K562 (cell line): ENCODE results near the gene PLPPR2. TPM values are rescaled to one million over a fixed set of nuclear protein-coding genes. Genes with fewer than 3 reads are reported as not detected.

Experiments
- ATAC-seq: fragments of 200-7000 bp; cut with Tn5 transposase; 3 replicates; pipeline ENCODE4 v1.9.1; 2020; ENCODE audit warnings: moderate library complexity
- BruUV-seq: library from RNA; stranded (reverse); fragments of 400-500 nt; replicated peaks from 2 replicates; lab custom pipeline; 2021; lab: Mats Ljungman, UMichigan
- CTCF ChIA-PET: fragments of 300-600 bp; formaldehyde crosslinking; extraction: SDS; loops from one replicate; lab custom pipeline; 2021; ENCODE audit warnings: low intra/inter-chr PET ratio; lab: Yijun Ruan, JAX
- POLR2A ChIA-PET: fragments of 300-600, 350-650 bp; sonication (Branson Sonifier 250); formaldehyde crosslinking; extraction: SDS; loops from one replicate; lab custom pipeline; 2021; ENCODE audit warnings: antibody characterized with exemption, inconsistent platforms; lab: Yijun Ruan, JAX
- DNase-seq, 4 experiments: peaks; one replicate each; pipeline versions ENCODE4 v3.0.0 to v3.0.0-alpha.2; 2011 to 2018; ENCODE audit warnings: low spot score in 3 of 4, mixed read lengths in 3 of 4; ENCODE audit errors: extremely low read depth in 1 of 4
- FAIRE-seq: peaks from 2 replicates; lab custom pipeline; 2011; peaks lifted over from hg19 to GRCh38; lab: Jason Lieb, UNC
- H2AFZ ChIP-seq: 2 replicates; pipeline ENCODE4 v1.6.0; 2011; ENCODE audit warnings: low read depth, low read length, control low read depth, inconsistent platforms
- H3K27ac ChIP-seq: fragments of 200-600 bp; 3 replicates; pipeline ENCODE4 v1.8.0; 2011; ENCODE audit warnings: low read depth, mild to moderate bottlenecking, control low read depth, inconsistent platforms, low read length, moderate library complexity, mixed read lengths; ENCODE audit errors: extremely low read depth
- H3K27me3 ChIP-seq, 2 experiments: fragments of 300-600 bp in 1 of 2; 2 replicates in 1 of 2; 3 replicates in 1 of 2; pipeline versions ENCODE4 v1.6.0 to v1.8.0; 2011; ENCODE audit warnings: inconsistent platforms in 2 of 2, low read length in 2 of 2, mild to moderate bottlenecking in 1 of 2, mixed read lengths in 1 of 2, moderate library complexity in 1 of 2; ENCODE audit not compliant: control insufficient read depth in 2 of 2, insufficient read depth in 2 of 2
- H3K36me3 ChIP-seq: fragments of 300-600 bp; 3 replicates; pipeline ENCODE4 v1.8.0; 2011; ENCODE audit warnings: mild to moderate bottlenecking, low read length, inconsistent platforms; ENCODE audit not compliant: control insufficient read depth, insufficient read depth
- H3K4me1 ChIP-seq, 2 experiments: fragments of 200-600 bp in 1 of 2; replicated peaks in 1 of 2; 2 replicates in 1 of 2; 3 replicates in 1 of 2; pipeline versions ENCODE4 v1.5.1 to v1.8.0; 2011; ENCODE audit warnings: inconsistent platforms in 2 of 2, low read length in 2 of 2, mild to moderate bottlenecking in 1 of 2, mixed read lengths in 1 of 2, moderate library complexity in 1 of 2; ENCODE audit not compliant: control insufficient read depth in 2 of 2, insufficient read depth in 2 of 2
- H3K4me2 ChIP-seq: 2 replicates; pipeline ENCODE4 v1.6.1; 2011; ENCODE audit warnings: low read length, control low read depth, inconsistent platforms, mixed read lengths; ENCODE audit not compliant: insufficient read depth
- H3K4me3 ChIP-seq: fragments of 200-600 bp; sonication (generic), shearing (Covaris generic); 2 replicates; pipeline ENCODE4 v1.5.1; 2016; ENCODE audit warnings: control low read depth, inconsistent platforms
- H3K79me2 ChIP-seq: fragments of 200-600 bp; 3 replicates; pipeline ENCODE4 v1.8.0; 2011; ENCODE audit warnings: low read length, inconsistent platforms; ENCODE audit not compliant: control insufficient read depth, insufficient read depth
- H3K9ac ChIP-seq, 2 experiments: 2 replicates each; pipeline versions ENCODE4 v1.6.0 to v1.6.1; 2011; ENCODE audit warnings: low read depth in 2 of 2, low read length in 2 of 2, control low read depth in 1 of 2, inconsistent platforms in 1 of 2, mild to moderate bottlenecking in 1 of 2, mixed read lengths in 1 of 2; ENCODE audit not compliant: insufficient read depth in 1 of 2
- H3K9me1 ChIP-seq: one replicate; pipeline ENCODE4 v1.6.0; 2011; ENCODE audit warnings: inconsistent platforms, mild to moderate bottlenecking, low read length, moderate library complexity; ENCODE audit not compliant: control insufficient read depth, insufficient read depth
- H3K9me3 ChIP-seq: replicated peaks from 2 replicates; pipeline ENCODE4 v1.5.1; 2011; ENCODE audit warnings: low read depth, low read length, inconsistent platforms; ENCODE audit not compliant: control insufficient read depth, insufficient read depth
- H4K20me1 ChIP-seq: replicated peaks from 2 replicates; pipeline ENCODE4 v1.6.1; 2011; ENCODE audit warnings: low read length, inconsistent platforms, mixed read lengths; ENCODE audit not compliant: control insufficient read depth, insufficient read depth
- POLR2G ChIP-seq: fragments of 200-400 bp; formaldehyde crosslinking; IDR thresholded peaks from 2 replicates; pipeline ENCODE4 v1.6.1; 2017; ENCODE audit warnings: low read depth, mild to moderate bottlenecking, antibody characterized with exemption, low read length, moderate library complexity
- RBM39 ChIP-seq: fragments of 200-400 bp; formaldehyde crosslinking; optimal IDR thresholded peaks from 2 replicates; pipeline ENCODE3; 2018; ENCODE audit warnings: low read depth, low read length
- SIN3A ChIP-seq, 2 experiments: fragments of 150-350 bp in 1 of 2; IDR thresholded peaks; 2 replicates each; pipeline ENCODE4 v1.6.1; 2011 to 2016; ENCODE audit warnings: borderline replicate concordance in 2 of 2, low read depth in 2 of 2, low read length in 2 of 2, mild to moderate bottlenecking in 2 of 2, moderate library complexity in 2 of 2; ENCODE audit not compliant: control insufficient read depth in 1 of 2
- ZBTB33 ChIP-seq: sonication (generic); formaldehyde crosslinking; IDR thresholded peaks from 2 replicates; pipeline ENCODE4 v1.8.1; 2023; ENCODE audit warnings: mild to moderate bottlenecking, missing genetic modification reagents
- ZNF140 ChIP-seq: fragments of 250-450 bp; sonication (Bioruptor Pico); IDR thresholded peaks from 2 replicates; pipeline ENCODE4 v1.8.0; 2021; ENCODE audit warnings: moderate library complexity, mild to moderate bottlenecking, inconsistent platforms
- ZNF766 ChIP-seq: fragments of 200-800 bp; sonication (Bioruptor generic); conservative IDR thresholded peaks from 2 replicates; pipeline ENCODE4 v1.6.1; 2016; ENCODE audit warnings: missing genetic modification characterization, missing compliant biosample characterization
- WGBS: fragments of 100-300 bp; shearing (Covaris generic); methylation state at CpG from one replicate; pipeline ENCODE4 v1.1.6; 2016; ENCODE audit warnings: low coverage, mixed read lengths; ENCODE audit not compliant: insufficient coverage; ENCODE audit errors: missing lambda C conversion rate; 5-methylcytosine and 5-hydroxymethylcytosine counted together
- in situ Hi-C: fragments of 300-500 bp; cut with MboI; formaldehyde crosslinking; loops from 4 replicates; pipeline ENCODE4 v1.15.0; 2018; ENCODE audit warnings: inconsistent platforms, mixed read lengths
- intact Hi-C: fragments of 100-400 bp; cut with micrococcal nuclease; formaldehyde crosslinking; loops from 2 replicates; pipeline ENCODE4 v1.14.2; 2022
- polyA plus RNA-seq, 8 experiments: library from polyadenylated mRNA; depleted of rRNA in 4 of 8; stranded (reverse) in 5 of 8; unstranded in 3 of 8; fragments of >200 nt; fragmentation: Nextera tagmentation in 2 of 8; fragmentation: Illumina TruSeq in 1 of 8; extraction: Ambion mirVana in 2 of 8; extraction: Trizol in 1 of 8; gene quantifications; 2 replicates each; pipeline versions ENCODE4 v1.2.1 to v1.2.3, GENCODE V29; 2011 to 2014; ENCODE audit warnings: inconsistent platforms in 1 of 8, missing spikeins in 1 of 8
- total RNA-seq, 7 experiments: library from RNA; depleted of rRNA in 6 of 7; stranded (reverse); fragments of >200 nt in 6 of 7; fragmentation: Illumina TruSeq in 2 of 7; extraction: Trizol in 2 of 7; gene quantifications; 2 replicates each; pipeline versions ENCODE4 v1.2.1 to v1.2.3, GENCODE V29; 2011 to 2021; ENCODE audit warnings: low replicate concordance in 1 of 7

The PLPPR2 gene
- total and polyA plus RNA-seq, 9 of the 15 experiments (the other 6 are each of a cell fraction or from before 2014, with no cell fraction given), result 0.49 to 15.9 (median 3.4) TPM

- no peak for FAIRE-seq
- no TSS peak for BruUV-seq
- ChIA-PET CTCF (no interaction called here), POLR2A (interaction anchor here (0.6 to 4.4 kb wide), 7 partner anchors 8 to 1699 kb away, joined by 3 to 36 read pairs (median 5); partner anchors contain the start of genes CCDC159, SWSAP1 and TMEM205)
- H4K20me1 ChIP-seq, result no peaks in the 10 kb centered on the region; the same call in 1 of the 2 replicates
- H3K9me3 ChIP-seq, result no peaks in the 10 kb centered on the region
- H3K27me3 ChIP-seq, result no peaks in the 10 kb centered on the region
- H2AFZ ChIP-seq, result peak overlapping the region; percentile 12
- DNase-seq, result peak in 3 of 4 experiments; percentile 43 to 62 (median 58)
- peak overlapping the region; percentile 34 for H3K4me2 ChIP-seq
- H3K27ac ChIP-seq, result no peak overlapping the region
- TF ChIP-seq POLR2G (peak; percentile 39), ZNF140 (CRISPR knock-in tag) (no peak), RBM39 (no peak), ZNF766 (CRISPR knock-in tag) (no peak), SIN3A (IDR thresholded peaks at IDR 0.05; ENCODE audit: borderline replicate concordance in 2 of 2, control insufficient read depth in 1 of 2, low read depth in 2 of 2, low read length in 2 of 2) (0 out of 4 replicates have a peak, but pooled peaks of 1 of the 2 experiments have one; percentile 22), ZBTB33 (CRISPR knock-in tag) (0 out of 2 replicates have a peak, but pooled peaks have one; percentile 26)
- intact Hi-C loops, result no loop called here
- WGBS, result 74% methylated on average over 32 of the region's 35 CpGs
- no peak overlapping the region for H3K4me3 ChIP-seq
- peak overlapping the region in 1 of 2 experiments; percentile 88; a peak in 1 of 4 replicates for H3K9ac ChIP-seq
- no peaks in the 10 kb centered on the region for H3K79me2 ChIP-seq
- peaks cover 4% of the 10 kb centered on the region; the same call in 1 of the 3 replicates for H3K36me3 ChIP-seq
- H3K4me1 ChIP-seq, result peaks cover 10 to 41% of the 10 kb centered on the region in 2 experiments; a peak in 4 of 5 replicates
- peak; percentile 73 for ATAC-seq
- in situ Hi-C loops, result no loop called here
- H3K9me1 ChIP-seq, result peaks cover 4% of the 10 kb centered on the region
Observed at GRCh38 chr19:11361771-11362731, 6.8 kb downstream of the PLPPR2 start.
